ENCODE data around the gene MBOAT1.

GRCh38 chr6:20229881-20230280 lies 17.6 kb upstream of the MBOAT1 start:
- no peak for TF ChIP-seq CTCF (IDR thresholded peaks at IDR 0.05)
- no peak for TF ChIP-seq POLR2A (IDR thresholded peaks at IDR 0.05)
